ENCODE results near the gene TNNT1. TPM values are rescaled to one million over a fixed set of nuclear protein-coding genes. Genes with fewer than 3 reads are reported as not detected.
"Not testable (repeated sequence)": the region's sequence is repeated elsewhere in the genome, so short reads cannot be mapped to it uniquely, and the experiment has no call there.

Gene TNNT1
- total and polyA plus RNA-seq, 2 donors (not counting 3 experiments of a cell fraction or from before 2014, with no cell fraction given) = 0.22 to 0.51 TPM

- H3K4me1 ChIP-seq (ENCODE audit: control insufficient read depth, extremely low read depth, insufficient read depth, low read length) = no peaks in the 10 kb centered on the region
- TF ChIP-seq FOS (IDR thresholded peaks at IDR 0.05; ENCODE audit: borderline replicate concordance, insufficient read depth, low read length) = no peak
- TF ChIP-seq POLR2AphosphoS5 (IDR thresholded peaks at IDR 0.05; ENCODE audit: insufficient read depth, low read depth, low read length) = no peak
- TF ChIP-seq CTCF (IDR thresholded peaks at IDR 0.05; ENCODE audit: extremely low read depth in 1 of 2, insufficient read depth in 1 of 2, low read depth in 1 of 2, low read length in 2 of 2) = no peak
- no peak for TF ChIP-seq POLR2A (IDR thresholded peaks at IDR 0.05; ENCODE audit: low read depth, low read length)
- no peak for TF ChIP-seq EZH2 (IDR thresholded peaks at IDR 0.05; ENCODE audit: borderline replicate concordance, low read depth, low read length, severe bottlenecking)
- TF ChIP-seq MYC (IDR thresholded peaks at IDR 0.05; ENCODE audit: low read depth, low read length) = no peak
- TF ChIP-seq JUN (IDR thresholded peaks at IDR 0.05; ENCODE audit: borderline replicate concordance, insufficient read depth, insufficient read length, low read depth) = no peak
- no peak for TF ChIP-seq GATA2 (IDR thresholded peaks at IDR 0.05; ENCODE audit: insufficient read depth, insufficient read length, low read depth, low read length)
- no peak for TF ChIP-seq MAX (IDR thresholded peaks at IDR 0.05; ENCODE audit: insufficient read depth, insufficient read length)
- H3K4me2 ChIP-seq (ENCODE audit: insufficient read depth, low read length) = no peak overlapping the region
- intact Hi-C loops (cut with micrococcal nuclease) (no loop called here), dilution Hi-C loops (cut with MboI; ENCODE audit: extremely low pct_ligation_motif_present, low sequenced_read_pairs) (no loop called here)
- DNase-seq (ENCODE audit: low read depth, low spot score) (no peak), FAIRE-seq (no peak)
- H3K27ac ChIP-seq (ENCODE audit: insufficient read depth, low read depth, low read length) = no peak overlapping the region
- no peaks in the 10 kb centered on the region for H3K9me3 ChIP-seq (replicated peaks; ENCODE audit: control insufficient read depth, insufficient read depth, low read length)
- H4K20me1 ChIP-seq (replicated peaks; ENCODE audit: control insufficient read depth, extremely low read depth, insufficient read depth, low read length) = no peaks in the 10 kb centered on the region
- no peak overlapping the region for H3K9ac ChIP-seq (replicated peaks; ENCODE audit: extremely low read depth, insufficient read depth, low read length)
- no peak overlapping the region for H3K4me3 ChIP-seq (replicated peaks in 1 of 3; ENCODE audit: insufficient read depth in 1 of 3, low read depth in 1 of 3, low read length in 3 of 3)
- peaks cover 42% of the 10 kb centered on the region for H3K79me2 ChIP-seq (ENCODE audit: control insufficient read depth, insufficient read depth, low read length)
- no TSS peak for BruUV-seq (replicated peaks)
- H2AFZ ChIP-seq (ENCODE audit: low read depth, low read length) = no peak overlapping the region
- H3K36me3 ChIP-seq (ENCODE audit: control insufficient read depth in 2 of 2, extremely low read depth in 1 of 2, insufficient read depth in 2 of 2, low read length in 2 of 2) = peaks cover 2 to 4% of the 10 kb centered on the region in 2 experiments
- POLR2A ChIA-PET = no interaction called here
- CTCF ChIA-PET = no interaction called here
- H3K27me3 ChIP-seq (ENCODE audit: control insufficient read depth in 2 of 2, insufficient read depth in 2 of 2, low read length in 2 of 2) = no peaks in the 10 kb centered on the region
- no peaks in the 10 kb centered on the region for H3K9me1 ChIP-seq (replicated peaks; ENCODE audit: control insufficient read depth, extremely low read depth, insufficient read depth, low read length)
Observed at GRCh38 chr19:55109527-55110291, 39.3 kb downstream of the TNNT1 start.

GRCh38 chr19:55107252-55107651 is 41.8 kb downstream of the TNNT1 start:
- dilution Hi-C loops (cut with MboI; ENCODE audit: extremely low pct_ligation_motif_present, low sequenced_read_pairs); H3K27ac ChIP-seq (ENCODE audit: insufficient read depth, low read depth, low read length); BruUV-seq (replicated peaks); POLR2A ChIA-PET; FAIRE-seq; H3K27me3 ChIP-seq (ENCODE audit: control insufficient read depth in 2 of 2, insufficient read depth in 2 of 2, low read length in 2 of 2); H3K36me3 ChIP-seq (ENCODE audit: control insufficient read depth in 2 of 2, extremely low read depth in 1 of 2, insufficient read depth in 2 of 2, low read length in 2 of 2); H3K9me3 ChIP-seq (replicated peaks; ENCODE audit: control insufficient read depth, insufficient read depth, low read length); H3K4me3 ChIP-seq (replicated peaks in 1 of 3; ENCODE audit: insufficient read depth in 1 of 3, low read depth in 1 of 3, low read length in 3 of 3); H4K20me1 ChIP-seq (replicated peaks; ENCODE audit: control insufficient read depth, extremely low read depth, insufficient read depth, low read length); H3K4me2 ChIP-seq (ENCODE audit: insufficient read depth, low read length); H3K9me1 ChIP-seq (replicated peaks; ENCODE audit: control insufficient read depth, extremely low read depth, insufficient read depth, low read length); DNase-seq (ENCODE audit: low read depth, low spot score); H3K9ac ChIP-seq (replicated peaks; ENCODE audit: extremely low read depth, insufficient read depth, low read length); intact Hi-C loops (cut with micrococcal nuclease); CTCF ChIA-PET; H2AFZ ChIP-seq (ENCODE audit: low read depth, low read length); H3K4me1 ChIP-seq (ENCODE audit: control insufficient read depth, extremely low read depth, insufficient read depth, low read length): not testable (repeated sequence)
- peaks cover 19% of the 10 kb centered on the region for H3K79me2 ChIP-seq (ENCODE audit: control insufficient read depth, insufficient read depth, low read length)
